ENCODE data around the gene SMG7. TPM values are rescaled to one million over a fixed set of nuclear protein-coding genes. Genes with fewer than 3 reads are reported as not detected.

The SMG7 gene
- total RNA-seq, 1 experiment from 2014 or later, result 65.2 TPM

- ChIA-PET POLR2A (no interaction called here), CTCF (no interaction called here)
- ATAC-seq (no peak), DNase-seq (ENCODE audit: low read depth, low spot score) (no peak)
- no TSS peak for BruUV-seq (replicated peaks)
- H3K27ac ChIP-seq (ENCODE audit: low read length), result no peak overlapping the region
- no peaks in the 10 kb centered on the region for H3K27me3 ChIP-seq (ENCODE audit: control insufficient read depth, insufficient read depth, low read length)
- H3K4me1 ChIP-seq (ENCODE audit: control insufficient read depth, insufficient read depth, low read length), result no peaks in the 10 kb centered on the region
- TF ChIP-seq SIN3A (IDR thresholded peaks at IDR 0.05; ENCODE audit: borderline replicate concordance, insufficient read depth, low read depth, low read length), result no peak
- no peak for TF ChIP-seq REST (IDR thresholded peaks at IDR 0.05; ENCODE audit: insufficient read depth in 1 of 2, low read depth in 2 of 2, low read length in 1 of 2)
- no peak for TF ChIP-seq POLR2AphosphoS5 (IDR thresholded peaks at IDR 0.05; ENCODE audit: low read depth, low read length)
- TF ChIP-seq CTCF (IDR thresholded peaks at IDR 0.05), result no peak
- TF ChIP-seq TCF7L2 (IDR thresholded peaks at IDR 0.05; ENCODE audit: low read depth, low read length), result no peak
- in situ Hi-C loops (cut with HindIII; ENCODE audit: low pct_unique_long_range_greater_than_20kb, low sequenced_read_pairs), result no loop called here
- intact Hi-C loops (cut with micrococcal nuclease; ENCODE audit: unreplicated experiment), result loop anchor here (10.0 kb wide), 1 partner anchor 263 kb away; no protein-coding TSS in a partner anchor
- H3K4me3 ChIP-seq (ENCODE audit: low read depth in 2 of 2, low read length in 2 of 2), result no peak overlapping the region
- peaks cover 48% of the 10 kb centered on the region for H3K36me3 ChIP-seq (ENCODE audit: control insufficient read depth, insufficient read depth, low read length)
- H3K9me3 ChIP-seq (ENCODE audit: control insufficient read depth, insufficient read depth, low read depth, low read length), result no peaks in the 10 kb centered on the region
These were observed 75.8 kb downstream of the SMG7 start for GRCh38 chr1:183548116-183548515.

GRCh38 chr1:183550915-183551314 is 78.6 kb downstream of the SMG7 start:
- peaks cover 40% of the 10 kb centered on the region for H3K36me3 ChIP-seq (ENCODE audit: control insufficient read depth, insufficient read depth, low read length)
- CTCF ChIA-PET, result no interaction called here
- in situ Hi-C loops (cut with HindIII; ENCODE audit: low pct_unique_long_range_greater_than_20kb, low sequenced_read_pairs) (no loop called here), intact Hi-C loops (cut with micrococcal nuclease; ENCODE audit: unreplicated experiment) (no loop called here)
- POLR2A ChIA-PET, result no interaction called here
- DNase-seq (ENCODE audit: low read depth, low spot score), result no peak
- BruUV-seq (replicated peaks), result no TSS peak
- no peak overlapping the region for H3K4me3 ChIP-seq (ENCODE audit: low read depth in 2 of 2, low read length in 2 of 2)
- no peaks in the 10 kb centered on the region for H3K27me3 ChIP-seq (ENCODE audit: control insufficient read depth, insufficient read depth, low read length)
- no peak for TF ChIP-seq REST (IDR thresholded peaks at IDR 0.05; ENCODE audit: insufficient read depth in 1 of 2, low read depth in 2 of 2, low read length in 1 of 2)
- no peak for TF ChIP-seq TCF7L2 (IDR thresholded peaks at IDR 0.05; ENCODE audit: low read depth, low read length)
- no peak for TF ChIP-seq SIN3A (IDR thresholded peaks at IDR 0.05; ENCODE audit: borderline replicate concordance, insufficient read depth, low read depth, low read length)
- TF ChIP-seq POLR2AphosphoS5 (IDR thresholded peaks at IDR 0.05; ENCODE audit: low read depth, low read length), result no peak
- no peak for TF ChIP-seq CTCF (IDR thresholded peaks at IDR 0.05)
- H3K27ac ChIP-seq (ENCODE audit: low read length), result no peak overlapping the region
- H3K9me3 ChIP-seq (ENCODE audit: control insufficient read depth, insufficient read depth, low read depth, low read length), result no peaks in the 10 kb centered on the region
- H3K4me1 ChIP-seq (ENCODE audit: control insufficient read depth, insufficient read depth, low read length), result no peaks in the 10 kb centered on the region
- ATAC-seq, result no peak
